Measurements from ENCODE around the gene KCNQ1.

- no peak for TF ChIP-seq GATA2 (IDR thresholded peaks at IDR 0.05; ENCODE audit: low read depth, low read length)
- TF ChIP-seq GATA3 (IDR thresholded peaks at IDR 0.05; ENCODE audit: low read depth, low read length): no peak
These were observed 336.8 kb downstream of the KCNQ1 start for GRCh38 chr11:2781408-2782274.
